Panc1 (cell line): ENCODE data around the gene PCED1B. TPM values are rescaled to one million over a fixed set of nuclear protein-coding genes. Genes with fewer than 3 reads are reported as not detected.

ENCODE experiments used
- ATAC-seq: fragments of 200-7000 bp; cut with Tn5 transposase; 2 replicates; pipeline ENCODE4 v1.9.1; 2020; ENCODE audit warnings: mild to moderate bottlenecking, moderate library complexity
- BruUV-seq: library from RNA; stranded (reverse); fragments of 400-500 nt; replicated peaks from 2 replicates; lab custom pipeline; 2021; lab: Mats Ljungman, UMichigan
- CTCF ChIA-PET: fragments of 300-600 bp; sonication (Branson Sonifier 250); formaldehyde crosslinking; loops from one replicate; lab custom pipeline; 2022; ENCODE audit warnings: antibody characterized with exemption; lab: Charles Lee
- POLR2A ChIA-PET: fragments of 300-600 bp; sonication (Branson Sonifier 250); formaldehyde crosslinking; loops from one replicate; lab custom pipeline; 2022; ENCODE audit warnings: antibody characterized with exemption; lab: Charles Lee
- DNase-seq: peaks from one replicate; pipeline ENCODE4 v3.0.0-alpha.2; 2010; ENCODE audit warnings: low read depth, low spot score
- H3K27ac ChIP-seq: 2 replicates; pipeline ENCODE4 v1.5.1; 2011; ENCODE audit warnings: mild to moderate bottlenecking, low read length, inconsistent platforms
- H3K27me3 ChIP-seq: fragments of 200-500 bp; sonication (Bioruptor generic); 2 replicates; pipeline ENCODE4 v1.6.0; 2014; ENCODE audit warnings: low read length, inconsistent platforms; ENCODE audit not compliant: control insufficient read depth, insufficient read depth
- H3K36me3 ChIP-seq: fragments of 200-500 bp; sonication (Bioruptor generic); 2 replicates; pipeline ENCODE4 v1.5.1; 2014; ENCODE audit warnings: inconsistent platforms, mild to moderate bottlenecking, low read length, moderate library complexity; ENCODE audit not compliant: control insufficient read depth, insufficient read depth
- H3K4me1 ChIP-seq: 2 replicates; pipeline ENCODE4 v1.5.1; 2011; ENCODE audit warnings: inconsistent platforms, mild to moderate bottlenecking, low read length, moderate library complexity; ENCODE audit not compliant: control insufficient read depth, insufficient read depth
- H3K4me3 ChIP-seq, 2 experiments: 2 replicates each; pipeline ENCODE4 v1.5.1; 2011 to 2012; ENCODE audit warnings: low read depth in 2 of 2, low read length in 2 of 2, mild to moderate bottlenecking in 2 of 2, inconsistent platforms in 1 of 2, moderate library complexity in 1 of 2
- H3K9me3 ChIP-seq: fragments of 200-500 bp; sonication (Bioruptor generic); 2 replicates; pipeline ENCODE4 v1.5.1; 2014; ENCODE audit warnings: low read depth, mild to moderate bottlenecking, inconsistent platforms, low read length, moderate library complexity; ENCODE audit not compliant: control insufficient read depth, insufficient read depth
- CTCF ChIP-seq: fragments of 450-650 bp; IDR thresholded peaks from 2 replicates; pipeline ENCODE4 v1.5.1; 2017; ENCODE audit warnings: mild to moderate bottlenecking
- POLR2AphosphoS5 ChIP-seq: IDR thresholded peaks from 2 replicates; pipeline ENCODE4 v1.6.1; 2012; ENCODE audit warnings: mild to moderate bottlenecking, low read depth, low read length, moderate library complexity
- REST ChIP-seq, 2 experiments: IDR thresholded peaks; 2 replicates each; pipeline ENCODE4 v1.6.1; 2011 to 2012; ENCODE audit warnings: low read depth in 2 of 2, control low read depth in 1 of 2, low read length in 1 of 2, mild to moderate bottlenecking in 1 of 2, moderate library complexity in 1 of 2; ENCODE audit not compliant: insufficient read depth in 1 of 2
- SIN3A ChIP-seq: IDR thresholded peaks from 2 replicates; pipeline ENCODE4 v1.6.1; 2012; ENCODE audit warnings: low read depth, mild to moderate bottlenecking, low read length, moderate library complexity, borderline replicate concordance; ENCODE audit not compliant: insufficient read depth
- TCF7L2 ChIP-seq: IDR thresholded peaks from 2 replicates; pipeline ENCODE4 v1.6.1; 2011; ENCODE audit warnings: mild to moderate bottlenecking, low read depth, low read length, inconsistent platforms
- in situ Hi-C: cut with HindIII; loops from 2 replicates; pipeline ENCODE4 v1.10.0; 2016; ENCODE audit warnings: low sequenced_read_pairs, low pct_unique_long_range_greater_than_20kb
- intact Hi-C: fragments of 100-400 bp; cut with micrococcal nuclease; formaldehyde crosslinking; loops from one replicate; pipeline ENCODE4 v1.10.0; 2022; ENCODE audit not compliant: unreplicated experiment
- total RNA-seq: library from RNA; stranded (reverse); gene quantifications from one replicate; pipeline ENCODE4 v1.2.1, GENCODE V29; 2021; ENCODE audit not compliant: unreplicated experiment

PCED1B gene
- total RNA-seq, 1 experiment from 2014 or later: 0.82 TPM

GRCh38 chr12:47033789-47034555 lies 45.4 kb upstream of the PCED1B start:
- no peaks in the 10 kb centered on the region for H3K36me3 ChIP-seq
- in situ Hi-C loops: no loop called here
- POLR2A ChIA-PET: no interaction called here
- H3K4me3 ChIP-seq: no peak overlapping the region
- H3K27ac ChIP-seq: no peak overlapping the region
- ATAC-seq: no peak
- H3K27me3 ChIP-seq: no peaks in the 10 kb centered on the region
- no peaks in the 10 kb centered on the region for H3K9me3 ChIP-seq
- intact Hi-C loops: loop anchor here (5.0 to 10.0 kb wide), 2 partner anchors 363 to 651 kb away; no protein-coding TSS in a partner anchor
- no peak for DNase-seq
- TF ChIP-seq CTCF: no peak
- no peak for TF ChIP-seq SIN3A
- no peak for TF ChIP-seq TCF7L2
- TF ChIP-seq POLR2AphosphoS5: no peak
- CTCF ChIA-PET: no interaction called here
- no TSS peak for BruUV-seq
- H3K4me1 ChIP-seq: no peaks in the 10 kb centered on the region

- no peaks in the 10 kb centered on the region for H3K9me3 ChIP-seq
- intact Hi-C loops (loop anchor here (5.0 to 10.0 kb wide), 2 partner anchors 363 to 650 kb away; no protein-coding TSS in a partner anchor), in situ Hi-C loops (no loop called here)
- TF ChIP-seq POLR2AphosphoS5 (no peak), TCF7L2 (no peak), CTCF (no peak), REST (IDR thresholded peaks at IDR 0.05; ENCODE audit: insufficient read depth in 1 of 2, low read depth in 2 of 2, low read length in 1 of 2) (no peak), SIN3A (no peak)
- no peaks in the 10 kb centered on the region for H3K36me3 ChIP-seq
- no peak for ATAC-seq
- H3K27me3 ChIP-seq: no peaks in the 10 kb centered on the region
- CTCF ChIA-PET: no interaction called here
- POLR2A ChIA-PET: no interaction called here
- H3K27ac ChIP-seq: no peak overlapping the region
- no peak overlapping the region for H3K4me3 ChIP-seq
- no peak for DNase-seq
- no peaks in the 10 kb centered on the region for H3K4me1 ChIP-seq
- BruUV-seq: no TSS peak
Observed at GRCh38 chr12:47034661-47035060, 44.8 kb upstream of the PCED1B start.
